ENCODE data around the gene SULT2A1.

GRCh38 chr19:47865166-47865565 is 20.9 kb downstream of the SULT2A1 start:
- TF ChIP-seq POLR2A (IDR thresholded peaks at IDR 0.05), result no peak
- TF ChIP-seq CTCF (IDR thresholded peaks at IDR 0.05), result no peak

Measured in right lobe of liver (tissue), 4 donors.